Liver (tissue), 9 donors: ENCODE data around the gene MRPL24. TPM values are rescaled to one million over a fixed set of nuclear protein-coding genes. Genes with fewer than 3 reads are reported as not detected.

Experiments used
- DNase-seq: peaks from one replicate; pipeline ENCODE4 v3.0.0-alpha.2; 2017; ENCODE audit warnings: low spot score
- H3K27ac ChIP-seq, 2 donors: one replicate each; pipeline ENCODE4 v1.7.0; 2013; ENCODE audit warnings: inconsistent platforms in 2 of 2, low read length in 2 of 2, control low read depth in 1 of 2, low read depth in 1 of 2, mild to moderate bottlenecking in 1 of 2
- H3K27me3 ChIP-seq, 4 donors: one replicate each; pipeline versions ENCODE4 v1.6.1 to v1.7.0; 2013; ENCODE audit warnings: low read length in 3 of 4, inconsistent platforms in 1 of 4, mild to moderate bottlenecking in 1 of 4, moderate library complexity in 1 of 4; ENCODE audit not compliant: control insufficient read depth in 4 of 4, insufficient read depth in 4 of 4
- H3K36me3 ChIP-seq, 4 donors: one replicate each; pipeline versions ENCODE4 v1.6.1 to v1.7.0; 2013; ENCODE audit warnings: low read length in 3 of 4, mild to moderate bottlenecking in 3 of 4, low read depth in 1 of 4, moderate library complexity in 1 of 4; ENCODE audit not compliant: control insufficient read depth in 4 of 4, insufficient read depth in 3 of 4
- H3K4me1 ChIP-seq, 4 donors: one replicate each; pipeline versions ENCODE4 v1.6.1 to v1.7.0; 2013; ENCODE audit warnings: low read length in 3 of 4, mild to moderate bottlenecking in 3 of 4, moderate library complexity in 1 of 4; ENCODE audit not compliant: control insufficient read depth in 4 of 4, insufficient read depth in 4 of 4
- H3K4me3 ChIP-seq, 3 donors: one replicate each; pipeline versions ENCODE4 v1.6.1 to v1.7.0; 2013; ENCODE audit warnings: low read length in 3 of 3, control low read depth in 1 of 3, low read depth in 1 of 3, mild to moderate bottlenecking in 1 of 3
- H3K9ac ChIP-seq, 2 donors: one replicate each; pipeline ENCODE4 v1.7.0; 2013; ENCODE audit warnings: low read length in 2 of 2, mild to moderate bottlenecking in 2 of 2, moderate library complexity in 2 of 2, control low read depth in 1 of 2, low read depth in 1 of 2
- H3K9me3 ChIP-seq, 4 donors: one replicate each; pipeline versions ENCODE4 v1.6.1 to v1.7.0; 2013; ENCODE audit warnings: low read length in 3 of 4; ENCODE audit not compliant: control insufficient read depth in 4 of 4
- EGR1 ChIP-seq, 2 donors: IDR thresholded peaks; 2 replicates each; pipeline ENCODE4 v1.6.1; 2016 to 2018; ENCODE audit warnings: antibody characterized with exemption in 2 of 2, low read depth in 2 of 2
- FOXA1 ChIP-seq: IDR thresholded peaks from 2 replicates; pipeline ENCODE4 v1.6.1; 2016; ENCODE audit warnings: antibody characterized with exemption
- GABPA ChIP-seq, 2 donors: IDR thresholded peaks in 1 of 2; conservative IDR thresholded peaks in 1 of 2; 2 replicates each; pipeline ENCODE4 v1.6.1; 2016; ENCODE audit warnings: antibody characterized with exemption in 2 of 2, mild to moderate bottlenecking in 1 of 2, moderate library complexity in 1 of 2
- HNF4A ChIP-seq, 2 donors: conservative IDR thresholded peaks; 2 replicates each; pipeline ENCODE4 v1.6.1; 2016; ENCODE audit warnings: antibody characterized with exemption in 2 of 2, mild to moderate bottlenecking in 2 of 2
- HNF4G ChIP-seq: IDR thresholded peaks from 2 replicates; pipeline ENCODE4 v1.6.1; 2016; ENCODE audit warnings: antibody characterized with exemption
- JUND ChIP-seq, 2 donors: IDR thresholded peaks; 2 replicates each; pipeline ENCODE4 v1.6.1; 2016; ENCODE audit warnings: antibody characterized with exemption in 2 of 2
- NR2F2 ChIP-seq: IDR thresholded peaks from 2 replicates; pipeline ENCODE4 v1.6.1; 2016; ENCODE audit warnings: antibody characterized with exemption
- REST ChIP-seq: IDR thresholded peaks from 2 replicates; pipeline ENCODE4 v1.6.1; 2016; ENCODE audit warnings: antibody characterized with exemption, mild to moderate bottlenecking
- RXRA ChIP-seq, 2 donors: IDR thresholded peaks; 2 replicates each; pipeline ENCODE4 v1.6.1; 2017 to 2018; ENCODE audit warnings: antibody characterized with exemption in 2 of 2, mild to moderate bottlenecking in 1 of 2
- TAF1 ChIP-seq: conservative IDR thresholded peaks from 2 replicates; pipeline ENCODE4 v1.6.1; 2016; ENCODE audit warnings: antibody characterized with exemption, mild to moderate bottlenecking
- YY1 ChIP-seq: IDR thresholded peaks from 2 replicates; pipeline ENCODE4 v1.6.1; 2016; ENCODE audit warnings: antibody characterized with exemption, mild to moderate bottlenecking
- WGBS: extraction: QIAGEN DNeasy Blood & Tissue Kit; methylation state at CpG from one replicate; pipeline ENCODE4 v1.1.7; 2013; 5-methylcytosine and 5-hydroxymethylcytosine counted together
- polyA plus RNA-seq, 2 donors: library from polyadenylated mRNA; stranded (reverse) in 1 of 2; unstranded in 1 of 2; fragments of 200-250 nt in 1 of 2; fragments of >200 nt in 1 of 2; fragmentation: Nextera tagmentation in 1 of 2; extraction: Ambion mirVana in 1 of 2; gene quantifications; one replicate each; pipeline versions ENCODE4 v1.2.1 to v1.2.3, GENCODE V29; 2013 to 2015
- total RNA-seq, 2 donors: library from RNA; depleted of rRNA; stranded (reverse); fragments of >200 nt; gene quantifications; one replicate each; pipeline ENCODE4 v1.2.3, GENCODE V29; 2014
- TF ChIP-seq, protein P1 (sequence below): IDR thresholded peaks from 2 replicates; pipeline ENCODE4 v1.6.1; 2016; ENCODE audit warnings: antibody characterized with exemption
- donor health status: healthy.
- donor health status: healthy.
- donor health status: healthy.
- donor health status: healthy.
- donor health status: healthy.

The MRPL24 gene
- total and polyA plus RNA-seq, 4 donors = 26.2 to 123 (median 61.1) TPM

- Histone ChIP-seq H3K9ac (no peak overlapping the region), H3K27ac (no peak overlapping the region), H3K4me1 (peaks cover under 1 to 5% (median 3%) of the 10 kb centered on the region in 4 donors), H3K4me3 (no peak overlapping the region), H3K27me3 (peaks cover 0 to 2% (median 0%) of the 10 kb centered on the region in 4 donors), H3K36me3 (no peaks in the 10 kb centered on the region), H3K9me3 (no peaks in the 10 kb centered on the region)
- no peak for DNase-seq
- 84% methylated on average over 9 of the region's 9 CpGs for WGBS
- TF ChIP-seq GABPA (IDR thresholded peaks at IDR 0.05 in 1 of 2, conservative IDR thresholded peaks at IDR 0.05 in 1 of 2) (no peak), FOXA1 (no peak), HNF4G (no peak), JUND (IDR thresholded peaks at IDR 0.05) (no peak), RXRA (IDR thresholded peaks at IDR 0.05) (peak; percentile 16 to 30), TAF1 (no peak), NR2F2 (no peak)
These were observed 29.7 kb downstream of the MRPL24 start for GRCh38 chr1:156711011-156711817.

DNA sequence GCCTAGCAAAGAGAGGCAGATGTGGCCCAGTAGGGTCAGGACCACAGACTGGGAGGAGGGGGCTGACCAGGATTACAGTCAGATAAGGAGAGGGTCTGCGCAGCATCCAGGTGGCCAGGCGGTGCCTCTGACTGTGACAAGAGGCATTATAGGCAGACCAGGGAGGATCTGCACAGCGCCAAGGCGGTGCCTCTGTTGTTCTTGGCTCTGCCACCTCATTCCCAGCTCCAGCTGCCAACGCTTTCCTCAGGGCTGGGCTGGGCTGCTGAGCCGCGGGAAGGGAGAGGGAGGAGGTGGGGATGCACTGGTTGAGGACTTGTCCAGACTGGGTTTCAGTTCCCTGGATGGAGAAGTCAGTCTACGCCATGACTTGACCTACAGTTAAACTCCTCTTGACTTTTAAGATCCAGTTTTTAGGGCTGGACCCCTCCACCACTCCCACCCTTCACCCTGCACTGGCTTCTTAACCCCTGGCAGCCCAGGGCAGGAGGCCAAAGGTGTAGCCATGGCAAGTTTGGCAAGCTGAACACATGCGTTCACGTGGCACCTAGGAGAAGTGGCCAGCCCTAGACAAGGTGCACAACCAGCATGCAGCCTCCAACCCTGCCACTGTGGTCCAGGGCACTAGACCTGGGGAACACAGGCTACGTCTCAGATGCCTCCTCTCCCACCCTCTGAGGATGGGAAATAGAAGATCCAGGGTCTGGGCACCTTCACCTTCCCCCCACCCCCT lies 31.0 kb downstream of the MRPL24 start:
- WGBS = 48% methylated on average over 11 of the region's 11 CpGs
- Histone ChIP-seq H3K36me3 (no peaks in the 10 kb centered on the region), H3K9me3 (no peaks in the 10 kb centered on the region), H3K9ac (no peak overlapping the region), H3K4me3 (no peak overlapping the region), H3K27ac (no peak overlapping the region), H3K4me1 (peaks cover 9 to 18% (median 12%) of the 10 kb centered on the region in 4 donors), H3K27me3 (peaks cover 0 to 2% (median 0%) of the 10 kb centered on the region in 4 donors)
- DNase-seq = no peak
- TF ChIP-seq, protein P1, sequence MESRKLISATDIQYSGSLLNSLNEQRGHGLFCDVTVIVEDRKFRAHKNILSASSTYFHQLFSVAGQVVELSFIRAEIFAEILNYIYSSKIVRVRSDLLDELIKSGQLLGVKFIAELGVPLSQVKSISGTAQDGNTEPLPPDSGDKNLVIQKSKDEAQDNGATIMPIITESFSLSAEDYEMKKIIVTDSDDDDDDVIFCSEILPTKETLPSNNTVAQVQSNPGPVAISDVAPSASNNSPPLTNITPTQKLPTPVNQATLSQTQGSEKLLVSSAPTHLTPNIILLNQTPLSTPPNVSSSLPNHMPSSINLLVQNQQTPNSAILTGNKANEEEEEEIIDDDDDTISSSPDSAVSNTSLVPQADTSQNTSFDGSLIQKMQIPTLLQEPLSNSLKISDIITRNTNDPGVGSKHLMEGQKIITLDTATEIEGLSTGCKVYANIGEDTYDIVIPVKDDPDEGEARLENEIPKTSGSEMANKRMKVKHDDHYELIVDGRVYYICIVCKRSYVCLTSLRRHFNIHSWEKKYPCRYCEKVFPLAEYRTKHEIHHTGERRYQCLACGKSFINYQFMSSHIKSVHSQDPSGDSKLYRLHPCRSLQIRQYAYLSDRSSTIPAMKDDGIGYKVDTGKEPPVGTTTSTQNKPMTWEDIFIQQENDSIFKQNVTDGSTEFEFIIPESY = no peak
- no peak for TF ChIP-seq NR2F2
- TF ChIP-seq FOXA1 = no peak
- TF ChIP-seq GABPA (IDR thresholded peaks at IDR 0.05 in 1 of 2, conservative IDR thresholded peaks at IDR 0.05 in 1 of 2) = no peak
- no peak for TF ChIP-seq HNF4A (conservative IDR thresholded peaks at IDR 0.05)
- TF ChIP-seq REST = no peak
- TF ChIP-seq EGR1 (IDR thresholded peaks at IDR 0.05; ENCODE audit: low read depth in 2 of 2) = no peak
- TF ChIP-seq TAF1 = no peak
- no peak for TF ChIP-seq YY1
- TF ChIP-seq RXRA (IDR thresholded peaks at IDR 0.05) = no peak
- no peak for TF ChIP-seq JUND (IDR thresholded peaks at IDR 0.05)
- no peak for TF ChIP-seq HNF4G
